HEK293 (cell line): ENCODE data around the gene NTNG1.

Experiments
- KLF16 ChIP-seq: fragments of 450-650 bp; formaldehyde crosslinking; IDR thresholded peaks from 2 replicates; pipeline ENCODE4 v1.5.1; 2017; ENCODE audit warnings: missing biosample characterization, missing genetic modification characterization
- REST ChIP-seq: fragments of 450-650 bp; formaldehyde crosslinking; IDR thresholded peaks from 2 replicates; pipeline ENCODE4 v1.5.1; 2016; ENCODE audit warnings: missing biosample characterization, missing genetic modification characterization
- TCF7L2 ChIP-seq: IDR thresholded peaks from 2 replicates; pipeline ENCODE4 v1.6.1; 2011; ENCODE audit warnings: low read depth, mild to moderate bottlenecking, inconsistent platforms, low read length, moderate library complexity, borderline replicate concordance
- YY1 ChIP-seq: fragments of 450-650 bp; formaldehyde crosslinking; IDR thresholded peaks from 2 replicates; pipeline ENCODE4 v1.5.1; 2018; ENCODE audit warnings: missing biosample characterization, missing genetic modification characterization
- ZNF266 ChIP-seq: fragments of 450-650 bp; formaldehyde crosslinking; IDR thresholded peaks from 2 replicates; pipeline ENCODE4 v1.5.1; 2016; ENCODE audit warnings: missing biosample characterization, missing genetic modification characterization, low read depth
- ZNF292 ChIP-seq: fragments of 450-650 bp; formaldehyde crosslinking; IDR thresholded peaks from 2 replicates; pipeline ENCODE4 v1.5.1; 2016; ENCODE audit warnings: low read depth, missing biosample characterization, missing genetic modification characterization, borderline replicate concordance
- ZNF302 ChIP-seq: fragments of 450-650 bp; formaldehyde crosslinking; IDR thresholded peaks from 2 replicates; pipeline ENCODE4 v1.5.1; 2016; ENCODE audit warnings: missing biosample characterization, missing genetic modification characterization, low read depth
- ZNF350 ChIP-seq: fragments of 450-650 bp; formaldehyde crosslinking; IDR thresholded peaks from 2 replicates; pipeline ENCODE4 v1.5.0; 2017; ENCODE audit warnings: missing biosample characterization, mild to moderate bottlenecking, missing genetic modification characterization
- ZNF398 ChIP-seq: fragments of 450-650 bp; formaldehyde crosslinking; IDR thresholded peaks from 2 replicates; pipeline ENCODE4 v1.5.1; 2017; ENCODE audit warnings: missing biosample characterization, missing genetic modification characterization
- ZNF639 ChIP-seq: fragments of 450-650 bp; formaldehyde crosslinking; IDR thresholded peaks from 2 replicates; pipeline ENCODE4 v1.5.1; 2016; ENCODE audit warnings: missing biosample characterization, missing genetic modification characterization
- ZNF785 ChIP-seq: fragments of 450-650 bp; formaldehyde crosslinking; IDR thresholded peaks from 2 replicates; pipeline ENCODE4 v1.5.1; 2016; ENCODE audit warnings: missing biosample characterization, missing genetic modification characterization
- TF ChIP-seq, protein P1 (sequence below): fragments of 450-650 bp; formaldehyde crosslinking; IDR thresholded peaks from 2 replicates; pipeline ENCODE4 v1.5.1; 2016; ENCODE audit warnings: missing biosample characterization, missing genetic modification characterization

GRCh38 chr1:107378866-107379265 lies 238.0 kb downstream of the NTNG1 start:
- no peak for TF ChIP-seq ZNF266 (tag by site-specific recombination)
- TF ChIP-seq KLF16 (tag by site-specific recombination): no peak
- TF ChIP-seq, protein P1, sequence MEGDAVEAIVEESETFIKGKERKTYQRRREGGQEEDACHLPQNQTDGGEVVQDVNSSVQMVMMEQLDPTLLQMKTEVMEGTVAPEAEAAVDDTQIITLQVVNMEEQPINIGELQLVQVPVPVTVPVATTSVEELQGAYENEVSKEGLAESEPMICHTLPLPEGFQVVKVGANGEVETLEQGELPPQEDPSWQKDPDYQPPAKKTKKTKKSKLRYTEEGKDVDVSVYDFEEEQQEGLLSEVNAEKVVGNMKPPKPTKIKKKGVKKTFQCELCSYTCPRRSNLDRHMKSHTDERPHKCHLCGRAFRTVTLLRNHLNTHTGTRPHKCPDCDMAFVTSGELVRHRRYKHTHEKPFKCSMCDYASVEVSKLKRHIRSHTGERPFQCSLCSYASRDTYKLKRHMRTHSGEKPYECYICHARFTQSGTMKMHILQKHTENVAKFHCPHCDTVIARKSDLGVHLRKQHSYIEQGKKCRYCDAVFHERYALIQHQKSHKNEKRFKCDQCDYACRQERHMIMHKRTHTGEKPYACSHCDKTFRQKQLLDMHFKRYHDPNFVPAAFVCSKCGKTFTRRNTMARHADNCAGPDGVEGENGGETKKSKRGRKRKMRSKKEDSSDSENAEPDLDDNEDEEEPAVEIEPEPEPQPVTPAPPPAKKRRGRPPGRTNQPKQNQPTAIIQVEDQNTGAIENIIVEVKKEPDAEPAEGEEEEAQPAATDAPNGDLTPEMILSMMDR (tag by site-specific recombination): no peak
- no peak for TF ChIP-seq ZNF639
- no peak for TF ChIP-seq TCF7L2
- no peak for TF ChIP-seq ZNF302 (tag by site-specific recombination)
- TF ChIP-seq ZNF398 (tag by site-specific recombination): no peak
- TF ChIP-seq YY1 (tag by site-specific recombination): no peak
- TF ChIP-seq REST: no peak
- TF ChIP-seq ZNF292 (tag by site-specific recombination): no peak
- no peak for TF ChIP-seq ZNF350 (tag by site-specific recombination)
- TF ChIP-seq ZNF785: no peak
